AG09309 (cell line): Measurements from ENCODE around the gene GCM1.

Source experiments
- DNase-seq: peaks from one replicate; pipeline ENCODE4 v3.0.0-alpha.2; 2010; ENCODE audit warnings: low read depth
- H3K4me3 ChIP-seq: 2 replicates; pipeline ENCODE4 v1.5.1; 2011; ENCODE audit warnings: mild to moderate bottlenecking, low read depth, low read length, moderate library complexity; ENCODE audit not compliant: control insufficient read depth
- CTCF ChIP-seq: IDR thresholded peaks from 2 replicates; pipeline ENCODE4 v1.5.1; 2011; ENCODE audit warnings: mild to moderate bottlenecking, low read depth, low read length, inconsistent platforms; ENCODE audit not compliant: insufficient read depth, control insufficient read depth; ENCODE audit errors: missing control alignments

GCM1 gene

DNA sequence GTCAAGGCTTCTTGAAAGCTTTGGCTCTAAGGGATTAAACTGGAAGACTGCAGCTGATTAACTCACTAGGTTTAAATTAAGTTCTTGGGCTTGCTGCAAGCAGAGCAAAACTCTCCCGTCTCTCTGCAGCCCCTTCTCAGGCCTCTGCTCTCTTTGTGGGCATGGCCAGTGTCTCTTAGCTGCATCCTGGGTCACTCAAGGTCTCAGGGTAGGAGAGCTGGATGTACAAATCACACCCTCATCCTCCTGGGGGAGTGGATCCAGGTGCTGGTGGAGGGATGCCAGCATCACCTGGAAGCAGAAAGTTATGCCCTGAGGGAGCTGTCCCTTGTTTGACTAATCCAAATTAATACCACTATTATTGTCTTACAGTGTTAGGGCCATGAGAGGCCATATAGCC lies 35.8 kb downstream of the GCM1 start:
- H3K4me3 ChIP-seq: no peak overlapping the region
- no peak for DNase-seq
- no peak for TF ChIP-seq CTCF

- no peak overlapping the region for H3K4me3 ChIP-seq
- no peak for DNase-seq
- no peak for TF ChIP-seq CTCF
Observed at GRCh38 chr6:53112404-53112803, 36.2 kb downstream of the GCM1 start.

GRCh38 chr6:53111865-53112264 lies 36.8 kb downstream of the GCM1 start:
- DNase-seq: no peak
- no peak overlapping the region for H3K4me3 ChIP-seq
- TF ChIP-seq CTCF: no peak

- TF ChIP-seq CTCF: no peak
- no peak for DNase-seq
- no peak overlapping the region for H3K4me3 ChIP-seq
Observed at GRCh38 chr6:53109612-53110011, 39.0 kb downstream of the GCM1 start.

- peak; percentile 49 for DNase-seq
- no peak overlapping the region for H3K4me3 ChIP-seq
- no peak for TF ChIP-seq CTCF
Observed at GRCh38 chr6:53107091-53107490, 41.5 kb downstream of the GCM1 start.

DNA sequence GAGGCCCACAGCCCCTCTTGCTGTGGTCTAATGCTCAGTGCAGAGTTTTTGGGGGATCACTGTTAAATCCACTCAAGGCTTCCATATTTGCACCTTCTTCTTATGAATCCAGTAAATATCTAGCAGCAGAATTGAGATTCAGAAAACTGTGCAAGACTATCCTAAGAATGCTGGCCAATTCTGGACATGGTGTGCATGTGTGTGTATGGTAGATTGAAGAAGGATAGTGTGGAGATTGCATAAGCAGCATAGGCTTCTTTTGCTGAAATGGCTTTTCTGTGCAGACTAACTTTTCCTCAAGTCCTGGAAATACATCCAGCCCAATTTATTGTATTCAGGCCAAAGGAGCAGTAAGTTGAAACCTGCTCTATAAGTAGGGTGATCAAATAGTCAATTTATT lies 43.7 kb downstream of the GCM1 start:
- DNase-seq: no peak
- no peak for TF ChIP-seq CTCF
- H3K4me3 ChIP-seq: no peak overlapping the region

DNA sequence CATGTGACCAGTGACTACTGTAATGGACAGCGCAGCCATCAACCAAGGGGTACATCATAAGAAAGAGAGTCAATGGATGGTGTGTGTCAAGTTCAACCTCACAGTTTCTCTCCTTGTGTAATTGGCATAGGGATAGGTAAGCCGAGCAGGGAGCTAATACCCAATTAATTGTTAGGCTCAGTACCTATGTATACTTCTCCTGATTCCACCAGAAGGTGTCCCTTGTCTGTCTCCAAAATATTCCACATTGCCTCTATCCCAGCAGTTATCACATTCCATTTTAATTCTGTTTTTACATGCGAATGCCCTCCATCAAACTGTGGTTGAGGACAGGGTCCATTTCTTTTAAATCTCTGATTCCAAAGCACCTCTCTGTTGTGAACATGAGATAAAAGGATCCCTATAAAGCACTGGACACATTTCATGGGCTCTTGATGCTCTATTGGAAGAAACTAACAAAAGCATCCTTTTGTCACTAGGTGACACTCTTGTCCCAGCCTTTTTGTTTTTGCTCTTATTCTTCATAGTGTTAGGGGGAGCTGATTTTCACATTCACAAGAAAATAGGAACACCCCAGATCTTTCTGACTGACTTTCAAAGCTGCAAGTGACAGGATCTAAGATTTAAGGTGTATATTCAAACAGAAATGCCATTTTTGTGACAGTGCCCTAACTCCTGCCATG lies 44.5 kb downstream of the GCM1 start:
- peak; percentile 33 for TF ChIP-seq CTCF
- no peak overlapping the region for H3K4me3 ChIP-seq
- DNase-seq: no peak
